ENCODE measurements around the gene ASIC3.

The ASIC3 gene

GRCh38 chr7:151075978-151076426 lies 27.7 kb downstream of the ASIC3 start:
- no peak for DNase-seq

GRCh38 chr7:151076863-151077704 lies 28.8 kb downstream of the ASIC3 start:
- DNase-seq: no peak

GRCh38 chr7:151077705-151078232 lies 29.4 kb downstream of the ASIC3 start:
- DNase-seq: no peak

GRCh38 chr7:151078233-151079040 lies 30.1 kb downstream of the ASIC3 start:
- no peak for DNase-seq

- no peak for DNase-seq
Observed at GRCh38 chr7:151079199-151079910, 31.0 kb downstream of the ASIC3 start.

GRCh38 chr7:151080067-151080521 lies 31.8 kb downstream of the ASIC3 start:
- DNase-seq: no peak

- DNase-seq: peak; percentile 83
Observed at GRCh38 chr7:151080522-151081169, 32.3 kb downstream of the ASIC3 start, which contains the start of gene FASTK. Gene FASTK (minus strand): TSS chr7:151080809. CDS start chr7:151080766, 43 bp downstream.

GRCh38 chr7:151081170-151082101 lies 33.1 kb downstream of the ASIC3 start:
- DNase-seq: no peak

- no peak for DNase-seq
Observed at GRCh38 chr7:151082141-151083070, 34.1 kb downstream of the ASIC3 start.

GRCh38 chr7:151083071-151083823 lies 34.9 kb downstream of the ASIC3 start, which contains the start of gene TMUB1:
Gene TMUB1 (minus strand): TSS chr7:151083493. CDS start chr7:151082563, 930 bp downstream.
- DNase-seq: peak; percentile 67

- DNase-seq: no peak
Observed at GRCh38 chr7:151083824-151084160, 35.5 kb downstream of the ASIC3 start.

GRCh38 chr7:151085329-151085690 lies 37.0 kb downstream of the ASIC3 start:
- DNase-seq: no peak

GRCh38 chr7:151085691-151086620 lies 37.6 kb downstream of the ASIC3 start, which contains the start of gene AGAP3:
Gene AGAP3 (plus strand): TSS chr7:151086475. CDS start chr7:151086742, 267 bp downstream.
- peak; percentile 52 for DNase-seq

- DNase-seq: no peak
Observed at GRCh38 chr7:151086802-151087244, 38.5 kb downstream of the ASIC3 start.

GRCh38 chr7:151087245-151088018 lies 39.1 kb downstream of the ASIC3 start:
- DNase-seq: peak; percentile 25

GRCh38 chr7:151088019-151088855 lies 39.9 kb downstream of the ASIC3 start:
- no peak for DNase-seq

Data from kidney glomerular epithelial cell (primary cell).